Panc1 (cell line): ENCODE data around the gene RFC1. TPM values are rescaled to one million over a fixed set of nuclear protein-coding genes. Genes with fewer than 3 reads are reported as not detected.

ENCODE experiments used
- ATAC-seq: fragments of 200-7000 bp; cut with Tn5 transposase; 2 replicates; pipeline ENCODE4 v1.9.1; 2020; ENCODE audit warnings: mild to moderate bottlenecking, moderate library complexity
- BruUV-seq: library from RNA; stranded (reverse); fragments of 400-500 nt; replicated peaks from 2 replicates; lab custom pipeline; 2021; lab: Mats Ljungman, UMichigan
- CTCF ChIA-PET: fragments of 300-600 bp; sonication (Branson Sonifier 250); formaldehyde crosslinking; loops from one replicate; lab custom pipeline; 2022; ENCODE audit warnings: antibody characterized with exemption; lab: Charles Lee
- POLR2A ChIA-PET: fragments of 300-600 bp; sonication (Branson Sonifier 250); formaldehyde crosslinking; loops from one replicate; lab custom pipeline; 2022; ENCODE audit warnings: antibody characterized with exemption; lab: Charles Lee
- DNase-seq: peaks from one replicate; pipeline ENCODE4 v3.0.0-alpha.2; 2010; ENCODE audit warnings: low read depth, low spot score
- H3K27ac ChIP-seq: 2 replicates; pipeline ENCODE4 v1.5.1; 2011; ENCODE audit warnings: mild to moderate bottlenecking, low read length, inconsistent platforms
- H3K27me3 ChIP-seq: fragments of 200-500 bp; sonication (Bioruptor generic); 2 replicates; pipeline ENCODE4 v1.6.0; 2014; ENCODE audit warnings: low read length, inconsistent platforms; ENCODE audit not compliant: control insufficient read depth, insufficient read depth
- H3K36me3 ChIP-seq: fragments of 200-500 bp; sonication (Bioruptor generic); 2 replicates; pipeline ENCODE4 v1.5.1; 2014; ENCODE audit warnings: inconsistent platforms, mild to moderate bottlenecking, low read length, moderate library complexity; ENCODE audit not compliant: control insufficient read depth, insufficient read depth
- H3K4me1 ChIP-seq: 2 replicates; pipeline ENCODE4 v1.5.1; 2011; ENCODE audit warnings: inconsistent platforms, mild to moderate bottlenecking, low read length, moderate library complexity; ENCODE audit not compliant: control insufficient read depth, insufficient read depth
- H3K4me3 ChIP-seq, 2 experiments: 2 replicates each; pipeline ENCODE4 v1.5.1; 2011 to 2012; ENCODE audit warnings: low read depth in 2 of 2, low read length in 2 of 2, mild to moderate bottlenecking in 2 of 2, inconsistent platforms in 1 of 2, moderate library complexity in 1 of 2
- H3K9me3 ChIP-seq: fragments of 200-500 bp; sonication (Bioruptor generic); 2 replicates; pipeline ENCODE4 v1.5.1; 2014; ENCODE audit warnings: low read depth, mild to moderate bottlenecking, inconsistent platforms, low read length, moderate library complexity; ENCODE audit not compliant: control insufficient read depth, insufficient read depth
- POLR2AphosphoS5 ChIP-seq: IDR thresholded peaks from 2 replicates; pipeline ENCODE4 v1.6.1; 2012; ENCODE audit warnings: mild to moderate bottlenecking, low read depth, low read length, moderate library complexity
- SIN3A ChIP-seq: IDR thresholded peaks from 2 replicates; pipeline ENCODE4 v1.6.1; 2012; ENCODE audit warnings: low read depth, mild to moderate bottlenecking, low read length, moderate library complexity, borderline replicate concordance; ENCODE audit not compliant: insufficient read depth
- TCF7L2 ChIP-seq: IDR thresholded peaks from 2 replicates; pipeline ENCODE4 v1.6.1; 2011; ENCODE audit warnings: mild to moderate bottlenecking, low read depth, low read length, inconsistent platforms
- in situ Hi-C: cut with HindIII; loops from 2 replicates; pipeline ENCODE4 v1.10.0; 2016; ENCODE audit warnings: low sequenced_read_pairs, low pct_unique_long_range_greater_than_20kb
- intact Hi-C: fragments of 100-400 bp; cut with micrococcal nuclease; formaldehyde crosslinking; loops from one replicate; pipeline ENCODE4 v1.10.0; 2022; ENCODE audit not compliant: unreplicated experiment
- total RNA-seq: library from RNA; stranded (reverse); gene quantifications from one replicate; pipeline ENCODE4 v1.2.1, GENCODE V29; 2021; ENCODE audit not compliant: unreplicated experiment
- TF ChIP-seq, protein P1 (sequence below): fragments of 450-650 bp; IDR thresholded peaks from 2 replicates; pipeline ENCODE4 v1.5.1; 2017; ENCODE audit warnings: mild to moderate bottlenecking
- TF ChIP-seq, protein P2 (sequence below), 2 experiments: IDR thresholded peaks; 2 replicates each; pipeline ENCODE4 v1.6.1; 2011 to 2012; ENCODE audit warnings: low read depth in 2 of 2, control low read depth in 1 of 2, low read length in 1 of 2, mild to moderate bottlenecking in 1 of 2, moderate library complexity in 1 of 2; ENCODE audit not compliant: insufficient read depth in 1 of 2

RFC1 gene
- total RNA-seq, 1 experiment from 2014 or later, result 34.4 TPM

DNA sequence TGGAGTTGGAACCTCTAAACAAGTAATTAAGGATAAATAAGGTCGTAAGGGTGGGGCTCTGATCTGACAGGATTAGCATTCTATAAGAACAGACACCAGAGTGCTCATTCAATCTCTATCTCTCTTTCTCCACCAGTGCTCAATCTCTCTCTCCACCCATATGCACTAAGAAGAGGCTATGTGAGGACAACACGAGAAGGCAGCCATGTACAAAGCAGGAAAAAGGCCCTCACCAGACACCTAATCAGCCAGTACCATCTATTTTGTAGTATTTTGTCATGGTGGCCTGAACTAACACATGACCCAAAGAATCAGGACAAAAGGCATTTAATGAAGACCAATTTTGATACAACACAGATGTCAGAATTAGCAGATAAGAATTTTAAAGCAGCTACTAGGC lies 16.8 kb downstream of the RFC1 start:
- Histone ChIP-seq H3K4me1 (peaks cover 6% of the 10 kb centered on the region; the same call in 1 of the 2 replicates), H3K27ac (no peak overlapping the region), H3K4me3 (no peak overlapping the region), H3K27me3 (no peaks in the 10 kb centered on the region), H3K9me3 (no peaks in the 10 kb centered on the region), H3K36me3 (peaks cover 8% of the 10 kb centered on the region)
- TF ChIP-seq SIN3A (no peak), POLR2AphosphoS5 (no peak), TCF7L2 (no peak)
- TF ChIP-seq, protein P1, sequence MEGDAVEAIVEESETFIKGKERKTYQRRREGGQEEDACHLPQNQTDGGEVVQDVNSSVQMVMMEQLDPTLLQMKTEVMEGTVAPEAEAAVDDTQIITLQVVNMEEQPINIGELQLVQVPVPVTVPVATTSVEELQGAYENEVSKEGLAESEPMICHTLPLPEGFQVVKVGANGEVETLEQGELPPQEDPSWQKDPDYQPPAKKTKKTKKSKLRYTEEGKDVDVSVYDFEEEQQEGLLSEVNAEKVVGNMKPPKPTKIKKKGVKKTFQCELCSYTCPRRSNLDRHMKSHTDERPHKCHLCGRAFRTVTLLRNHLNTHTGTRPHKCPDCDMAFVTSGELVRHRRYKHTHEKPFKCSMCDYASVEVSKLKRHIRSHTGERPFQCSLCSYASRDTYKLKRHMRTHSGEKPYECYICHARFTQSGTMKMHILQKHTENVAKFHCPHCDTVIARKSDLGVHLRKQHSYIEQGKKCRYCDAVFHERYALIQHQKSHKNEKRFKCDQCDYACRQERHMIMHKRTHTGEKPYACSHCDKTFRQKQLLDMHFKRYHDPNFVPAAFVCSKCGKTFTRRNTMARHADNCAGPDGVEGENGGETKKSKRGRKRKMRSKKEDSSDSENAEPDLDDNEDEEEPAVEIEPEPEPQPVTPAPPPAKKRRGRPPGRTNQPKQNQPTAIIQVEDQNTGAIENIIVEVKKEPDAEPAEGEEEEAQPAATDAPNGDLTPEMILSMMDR, result no peak
- TF ChIP-seq, protein P2, sequence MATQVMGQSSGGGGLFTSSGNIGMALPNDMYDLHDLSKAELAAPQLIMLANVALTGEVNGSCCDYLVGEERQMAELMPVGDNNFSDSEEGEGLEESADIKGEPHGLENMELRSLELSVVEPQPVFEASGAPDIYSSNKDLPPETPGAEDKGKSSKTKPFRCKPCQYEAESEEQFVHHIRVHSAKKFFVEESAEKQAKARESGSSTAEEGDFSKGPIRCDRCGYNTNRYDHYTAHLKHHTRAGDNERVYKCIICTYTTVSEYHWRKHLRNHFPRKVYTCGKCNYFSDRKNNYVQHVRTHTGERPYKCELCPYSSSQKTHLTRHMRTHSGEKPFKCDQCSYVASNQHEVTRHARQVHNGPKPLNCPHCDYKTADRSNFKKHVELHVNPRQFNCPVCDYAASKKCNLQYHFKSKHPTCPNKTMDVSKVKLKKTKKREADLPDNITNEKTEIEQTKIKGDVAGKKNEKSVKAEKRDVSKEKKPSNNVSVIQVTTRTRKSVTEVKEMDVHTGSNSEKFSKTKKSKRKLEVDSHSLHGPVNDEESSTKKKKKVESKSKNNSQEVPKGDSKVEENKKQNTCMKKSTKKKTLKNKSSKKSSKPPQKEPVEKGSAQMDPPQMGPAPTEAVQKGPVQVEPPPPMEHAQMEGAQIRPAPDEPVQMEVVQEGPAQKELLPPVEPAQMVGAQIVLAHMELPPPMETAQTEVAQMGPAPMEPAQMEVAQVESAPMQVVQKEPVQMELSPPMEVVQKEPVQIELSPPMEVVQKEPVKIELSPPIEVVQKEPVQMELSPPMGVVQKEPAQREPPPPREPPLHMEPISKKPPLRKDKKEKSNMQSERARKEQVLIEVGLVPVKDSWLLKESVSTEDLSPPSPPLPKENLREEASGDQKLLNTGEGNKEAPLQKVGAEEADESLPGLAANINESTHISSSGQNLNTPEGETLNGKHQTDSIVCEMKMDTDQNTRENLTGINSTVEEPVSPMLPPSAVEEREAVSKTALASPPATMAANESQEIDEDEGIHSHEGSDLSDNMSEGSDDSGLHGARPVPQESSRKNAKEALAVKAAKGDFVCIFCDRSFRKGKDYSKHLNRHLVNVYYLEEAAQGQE (IDR thresholded peaks at IDR 0.05; ENCODE audit: insufficient read depth in 1 of 2, low read depth in 2 of 2, low read length in 1 of 2), result no peak
- POLR2A ChIA-PET, result no interaction called here
- intact Hi-C loops (no loop called here), in situ Hi-C loops (no loop called here)
- DNase-seq, result no peak
- BruUV-seq, result no TSS peak
- CTCF ChIA-PET, result no interaction called here
- ATAC-seq, result no peak

DNA sequence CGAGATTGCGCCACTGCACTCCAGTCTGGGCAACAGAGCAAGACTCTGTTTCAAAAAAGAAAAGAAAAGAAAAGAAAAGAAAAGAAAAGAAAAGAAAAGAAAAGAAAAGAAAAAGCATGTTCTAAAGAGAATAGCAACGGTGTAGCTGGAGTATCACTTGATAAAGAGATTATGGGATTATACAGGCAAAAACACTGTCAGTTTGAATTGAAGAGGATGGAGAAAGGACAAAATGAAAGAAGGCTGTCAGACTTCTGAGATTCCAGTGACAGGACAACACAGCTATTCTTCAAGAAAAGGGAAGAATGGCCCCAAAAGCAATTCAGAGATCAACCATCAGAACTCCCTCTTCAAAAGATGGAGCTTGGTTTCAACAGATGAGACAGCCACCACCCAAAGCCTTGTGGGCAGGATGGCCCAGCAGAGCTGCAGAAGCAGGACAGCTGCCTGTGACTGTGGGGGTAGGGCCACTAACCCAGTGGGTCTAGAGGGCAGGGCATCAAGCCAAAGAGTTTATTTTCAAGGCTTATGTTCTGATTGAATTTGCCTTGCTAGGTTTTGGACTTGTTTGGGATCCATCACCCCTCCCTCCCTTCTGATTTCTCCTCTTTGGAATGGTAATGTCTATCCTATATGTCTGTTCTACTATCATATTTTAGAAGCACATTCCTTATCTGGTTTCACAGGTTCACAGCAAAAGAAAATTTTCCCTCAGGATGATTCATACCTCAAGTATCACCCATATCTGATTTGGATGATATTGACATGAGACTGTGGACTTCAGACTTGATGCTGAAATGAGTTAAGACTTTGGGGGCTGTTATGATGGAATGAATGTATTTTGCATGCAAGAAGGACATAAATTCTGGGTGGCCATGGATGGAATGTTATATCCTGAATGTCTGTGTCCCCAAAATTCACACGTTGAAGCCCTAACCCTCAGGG lies 17.5 kb downstream of the RFC1 start:
- H3K27ac ChIP-seq, result no peak overlapping the region
- H3K27me3 ChIP-seq, result no peaks in the 10 kb centered on the region
- ATAC-seq (no peak), DNase-seq (no peak)
- H3K4me3 ChIP-seq, result no peak overlapping the region
- intact Hi-C loops (no loop called here), in situ Hi-C loops (no loop called here)
- H3K36me3 ChIP-seq, result peaks cover 8% of the 10 kb centered on the region
- TSS peak; percentile 55 for BruUV-seq
- no peaks in the 10 kb centered on the region for H3K9me3 ChIP-seq
- POLR2A ChIA-PET, result no interaction called here
- peaks cover 3% of the 10 kb centered on the region; the same call in 1 of the 2 replicates for H3K4me1 ChIP-seq
- TF ChIP-seq POLR2AphosphoS5 (no peak), SIN3A (no peak), TCF7L2 (no peak)
- TF ChIP-seq, protein P1, result no peak
- TF ChIP-seq, protein P2 (IDR thresholded peaks at IDR 0.05; ENCODE audit: insufficient read depth in 1 of 2, low read depth in 2 of 2, low read length in 1 of 2), result no peak
- CTCF ChIA-PET, result no interaction called here
